Measurements from ENCODE around the gene NUP85.

The NUP85 gene

GRCh38 chr17:75263055-75263454 lies 57.6 kb downstream of the NUP85 start:
- H3K27me3 Mint-ChIP-seq = no peaks in the 10 kb centered on the region
- H3K27ac Mint-ChIP-seq = peak overlapping the region; percentile 100
- peaks cover 44% of the 10 kb centered on the region for H3K4me1 Mint-ChIP-seq (ENCODE audit: low read depth)
- no peak for DNase-seq
- peaks cover 93% of the 10 kb centered on the region for H3K36me3 Mint-ChIP-seq (ENCODE audit: low read depth)
- no peaks in the 10 kb centered on the region for H3K9me3 Mint-ChIP-seq
- peak overlapping the region; percentile 96 for H3K4me3 Mint-ChIP-seq

GRCh38 chr17:75265614-75266315 lies 60.3 kb downstream of the NUP85 start:
- H3K9me3 Mint-ChIP-seq = no peaks in the 10 kb centered on the region
- peaks cover 84% of the 10 kb centered on the region for H3K36me3 Mint-ChIP-seq (ENCODE audit: low read depth)
- no peak overlapping the region for H3K4me3 Mint-ChIP-seq
- H3K4me1 Mint-ChIP-seq (ENCODE audit: low read depth) = peaks cover 36% of the 10 kb centered on the region
- peak overlapping the region; percentile 44 for H3K27ac Mint-ChIP-seq
- no peaks in the 10 kb centered on the region for H3K27me3 Mint-ChIP-seq
- no peak for DNase-seq

GRCh38 chr17:75266316-75267152 lies 61.1 kb downstream of the NUP85 start:
- Mint-ChIP-seq H3K9me3 (no peaks in the 10 kb centered on the region), H3K27ac (peak overlapping the region; percentile 74)

GRCh38 chr17:75267153-75267410 lies 61.6 kb downstream of the NUP85 start:
- Mint-ChIP-seq H3K36me3 (ENCODE audit: low read depth) (peaks cover 76% of the 10 kb centered on the region), H3K27ac (peak overlapping the region; percentile 74), H3K9me3 (no peaks in the 10 kb centered on the region), H3K4me3 (no peak overlapping the region), H3K4me1 (ENCODE audit: low read depth) (peaks cover 39% of the 10 kb centered on the region), H3K27me3 (no peaks in the 10 kb centered on the region)
- DNase-seq = no peak

More at GRCh38 chr17:75266316-75267152, 61.1 kb downstream of the NUP85 start:
- Mint-ChIP-seq H3K27me3 (no peaks in the 10 kb centered on the region), H3K4me1 (ENCODE audit: low read depth) (peaks cover 36% of the 10 kb centered on the region), H3K4me3 (no peak overlapping the region), H3K36me3 (ENCODE audit: low read depth) (peaks cover 78% of the 10 kb centered on the region)
- DNase-seq = no peak

GRCh38 chr17:75267411-75268232 lies 62.1 kb downstream of the NUP85 start:
- H3K27ac Mint-ChIP-seq = peak overlapping the region; percentile 74
- DNase-seq = no peak
- H3K9me3 Mint-ChIP-seq = no peaks in the 10 kb centered on the region

GRCh38 chr17:75269844-75270217 lies 64.4 kb downstream of the NUP85 start:
- H3K9me3 Mint-ChIP-seq = no peaks in the 10 kb centered on the region
- peaks cover 76% of the 10 kb centered on the region for H3K36me3 Mint-ChIP-seq (ENCODE audit: low read depth)
- H3K4me1 Mint-ChIP-seq (ENCODE audit: low read depth) = peaks cover 40% of the 10 kb centered on the region
- peak overlapping the region; percentile 87 for H3K4me3 Mint-ChIP-seq
- no peak for DNase-seq
- H3K27me3 Mint-ChIP-seq = no peaks in the 10 kb centered on the region
- H3K27ac Mint-ChIP-seq = peak overlapping the region; percentile 93

More at GRCh38 chr17:75267411-75268232, 62.1 kb downstream of the NUP85 start:
- H3K4me1 Mint-ChIP-seq (ENCODE audit: low read depth) = peaks cover 39% of the 10 kb centered on the region
- H3K36me3 Mint-ChIP-seq (ENCODE audit: low read depth) = peaks cover 76% of the 10 kb centered on the region
- H3K4me3 Mint-ChIP-seq = no peak overlapping the region
- H3K27me3 Mint-ChIP-seq = no peaks in the 10 kb centered on the region

- H3K9me3 Mint-ChIP-seq = no peaks in the 10 kb centered on the region
- peak overlapping the region; percentile 93 for H3K27ac Mint-ChIP-seq
- peak; percentile 83 for DNase-seq
- peak overlapping the region; percentile 87 for H3K4me3 Mint-ChIP-seq
- peaks cover 76% of the 10 kb centered on the region for H3K36me3 Mint-ChIP-seq (ENCODE audit: low read depth)
- H3K27me3 Mint-ChIP-seq = no peaks in the 10 kb centered on the region
- peaks cover 40% of the 10 kb centered on the region for H3K4me1 Mint-ChIP-seq (ENCODE audit: low read depth)
These were observed 64.9 kb downstream of the NUP85 start for GRCh38 chr17:75270218-75270965.

- Mint-ChIP-seq H3K9me3 (no peaks in the 10 kb centered on the region), H3K27me3 (no peaks in the 10 kb centered on the region), H3K4me1 (ENCODE audit: low read depth) (peaks cover 40% of the 10 kb centered on the region), H3K36me3 (ENCODE audit: low read depth) (peaks cover 75% of the 10 kb centered on the region), H3K27ac (peak within 1 kb of the TSS; percentile 94), H3K4me3 (peak within 1 kb of the TSS; percentile 87)
- DNase-seq = no peak
These were observed 65.4 kb downstream of the NUP85 start, which contains the start of gene MIF4GD for GRCh38 chr17:75270966-75271232. Gene MIF4GD (minus strand): TSS chr17:75271231. CDS start chr17:75270195, 1,036 bp downstream.

GRCh38 chr17:75271233-75271954 lies 65.9 kb downstream of the NUP85 start:
- Mint-ChIP-seq H3K9me3 (no peaks in the 10 kb centered on the region), H3K4me3 (peak overlapping the region; percentile 83), H3K27ac (peak overlapping the region; percentile 94), H3K4me1 (ENCODE audit: low read depth) (peaks cover 40% of the 10 kb centered on the region), H3K36me3 (ENCODE audit: low read depth) (peaks cover 72% of the 10 kb centered on the region), H3K27me3 (no peaks in the 10 kb centered on the region)
- DNase-seq = peak; percentile 94

GRCh38 chr17:75271955-75272847 lies 66.7 kb downstream of the NUP85 start:
- peaks cover 71% of the 10 kb centered on the region for H3K36me3 Mint-ChIP-seq (ENCODE audit: low read depth)

GRCh38 chr17:75272848-75273184 lies 67.3 kb downstream of the NUP85 start:
- peaks cover 40% of the 10 kb centered on the region for H3K4me1 Mint-ChIP-seq (ENCODE audit: low read depth)
- no peaks in the 10 kb centered on the region for H3K27me3 Mint-ChIP-seq
- peak overlapping the region; percentile 83 for H3K4me3 Mint-ChIP-seq
- H3K36me3 Mint-ChIP-seq (ENCODE audit: low read depth) = peaks cover 70% of the 10 kb centered on the region
- no peaks in the 10 kb centered on the region for H3K9me3 Mint-ChIP-seq
- H3K27ac Mint-ChIP-seq = peak overlapping the region; percentile 94
- DNase-seq = no peak

More at GRCh38 chr17:75271955-75272847, 66.7 kb downstream of the NUP85 start:
- H3K4me3 Mint-ChIP-seq = peak overlapping the region; percentile 83
- H3K27me3 Mint-ChIP-seq = no peaks in the 10 kb centered on the region
- H3K4me1 Mint-ChIP-seq (ENCODE audit: low read depth) = peaks cover 40% of the 10 kb centered on the region
- DNase-seq = peak; percentile 54
- no peaks in the 10 kb centered on the region for H3K9me3 Mint-ChIP-seq
- peak overlapping the region; percentile 94 for H3K27ac Mint-ChIP-seq

GRCh38 chr17:75273977-75274708 lies 68.7 kb downstream of the NUP85 start:
- H3K27ac Mint-ChIP-seq = peak overlapping the region; percentile 94
- no peaks in the 10 kb centered on the region for H3K27me3 Mint-ChIP-seq
- H3K9me3 Mint-ChIP-seq = no peaks in the 10 kb centered on the region
- peaks cover 75% of the 10 kb centered on the region for H3K36me3 Mint-ChIP-seq (ENCODE audit: low read depth)
- H3K4me3 Mint-ChIP-seq = no peak overlapping the region
- DNase-seq = no peak
- H3K4me1 Mint-ChIP-seq (ENCODE audit: low read depth) = peaks cover 32% of the 10 kb centered on the region

Data from activated T-cell treated with anti-CD3 and anti-CD28 coated beads, Interleukin-2, amount 50 U/mL, for 24 hours (primary cell).